Activated T-helper 17 cell treated with anti-CD3 and anti-CD28 coated beads, Interleukin-2, amount 50 U/mL, for 72 hours (primary cell): ENCODE measurements around the gene PCDHB14. TPM values are rescaled to one million over a fixed set of nuclear protein-coding genes. Genes with fewer than 3 reads are reported as not detected.
"Not testable (repeated sequence)": the region's sequence is repeated elsewhere in the genome, so short reads cannot be mapped to it uniquely, and the experiment has no call there.

ENCODE experiments used
- ATAC-seq: fragments of 150-1000 bp; cut with Tn5 transposase; replicated peaks from 2 replicates; pipeline ENCODE4 v1.10.0; 2021; ENCODE audit warnings: mild to moderate bottlenecking, moderate library complexity
- H3K27ac Mint-ChIP-seq: one replicate; pipeline ENCODE4 v1.8.0; 2022; ENCODE audit warnings: mixed read lengths
- H3K27me3 Mint-ChIP-seq: one replicate; pipeline ENCODE4 v1.8.0; 2022; ENCODE audit warnings: mixed read lengths
- H3K36me3 Mint-ChIP-seq: one replicate; pipeline ENCODE4 v1.8.0; 2022; ENCODE audit warnings: low read depth, mild to moderate bottlenecking, mixed read lengths
- H3K4me1 Mint-ChIP-seq: one replicate; pipeline ENCODE4 v1.8.0; 2022; ENCODE audit warnings: mixed read lengths
- H3K4me3 Mint-ChIP-seq: one replicate; pipeline ENCODE4 v1.8.0; 2022; ENCODE audit warnings: mild to moderate bottlenecking, mixed read lengths
- H3K9me3 Mint-ChIP-seq: one replicate; pipeline ENCODE4 v1.8.0; 2022; ENCODE audit warnings: mixed read lengths
- total RNA-seq, 2 donors: library from RNA; stranded (reverse); gene quantifications; one replicate each; pipeline ENCODE4 v1.2.3, GENCODE V29; 2022

The PCDHB14 gene
- total RNA-seq, 2 donors from 2014 or later = not detected

DNA sequence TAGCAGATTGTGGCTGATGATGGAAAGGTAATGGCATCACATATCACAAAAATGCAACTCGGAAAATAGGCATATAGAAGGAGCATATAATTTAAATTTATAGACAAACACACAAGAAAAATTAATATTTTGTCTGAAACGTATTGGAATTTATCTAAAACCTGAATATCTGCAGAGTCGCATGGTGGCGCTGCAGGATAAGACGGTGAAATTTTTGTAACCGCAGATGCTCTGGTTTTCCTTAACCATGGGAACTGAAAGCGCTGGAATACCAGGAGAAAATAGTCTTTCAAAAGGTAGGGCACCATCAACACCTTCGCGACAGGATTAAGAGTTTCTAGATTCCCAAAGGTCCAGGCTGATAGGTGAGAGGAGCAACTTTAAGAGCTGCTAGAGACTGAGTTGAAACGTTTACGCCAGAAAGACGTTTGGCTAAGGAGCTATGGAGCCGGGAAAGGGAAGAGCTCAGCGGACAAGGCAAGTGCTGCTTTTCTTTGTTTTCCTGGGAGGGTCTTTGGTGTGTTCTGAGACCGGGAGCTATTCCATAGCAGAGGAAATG lies 11.0 kb downstream of the PCDHB14 start:
- Mint-ChIP-seq H3K27ac (no peak overlapping the region), H3K27me3 (peaks cover 20% of the 10 kb centered on the region), H3K4me3 (no peak overlapping the region), H3K4me1 (no peaks in the 10 kb centered on the region), H3K36me3 (peaks cover 6% of the 10 kb centered on the region), H3K9me3 (peaks cover 22% of the 10 kb centered on the region)
- no peak for ATAC-seq

DNA sequence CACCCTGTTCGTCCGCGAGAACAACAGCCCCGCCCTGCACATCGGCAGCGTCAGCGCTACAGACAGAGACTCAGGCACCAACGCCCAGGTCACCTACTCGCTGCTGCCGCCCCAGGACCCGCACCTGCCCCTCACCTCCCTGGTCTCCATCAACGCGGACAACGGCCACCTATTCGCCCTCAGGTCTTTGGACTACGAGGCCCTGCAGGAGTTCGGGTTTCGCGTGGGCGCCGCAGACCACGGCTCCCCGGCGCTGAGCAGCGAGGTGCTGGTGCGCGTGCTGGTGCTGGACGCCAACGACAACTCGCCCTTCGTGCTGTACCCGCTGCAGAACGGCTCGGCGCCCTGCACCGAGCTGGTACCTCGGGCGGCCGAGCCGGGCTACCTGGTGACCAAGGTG lies 12.8 kb downstream of the PCDHB14 start:
- H3K4me3 Mint-ChIP-seq, H3K4me1 Mint-ChIP-seq, ATAC-seq, H3K27ac Mint-ChIP-seq: not testable (repeated sequence)
- H3K27me3 Mint-ChIP-seq = peaks cover 36% of the 10 kb centered on the region
- peaks cover 29% of the 10 kb centered on the region for H3K9me3 Mint-ChIP-seq
- peaks cover 17% of the 10 kb centered on the region for H3K36me3 Mint-ChIP-seq

- H3K36me3 Mint-ChIP-seq = peaks cover 18% of the 10 kb centered on the region
- H3K27ac Mint-ChIP-seq = no peak overlapping the region
- H3K9me3 Mint-ChIP-seq = peaks cover 25% of the 10 kb centered on the region
These were observed 13.6 kb downstream of the PCDHB14 start for GRCh38 chr5:141236516-141237313.

DNA sequence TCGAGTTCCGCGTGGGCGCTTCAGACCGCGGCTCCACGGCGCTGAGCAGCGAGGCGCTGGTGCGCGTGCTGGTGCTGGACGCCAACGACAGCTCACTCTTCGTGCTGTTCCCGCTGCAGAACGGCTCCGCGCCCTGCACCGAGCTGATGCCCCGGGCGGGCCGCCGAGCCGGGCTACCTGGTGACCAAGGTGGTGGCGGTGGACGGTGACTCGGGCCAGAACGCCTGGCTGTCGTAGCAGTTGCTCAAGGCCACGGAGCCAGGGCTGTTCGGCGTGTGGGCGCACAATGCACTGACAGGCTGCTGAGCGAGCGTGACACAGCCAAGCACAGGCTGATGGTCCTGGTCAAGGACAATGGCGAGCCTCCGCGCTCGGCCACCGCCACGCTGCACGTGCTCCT lies 18.4 kb downstream of the PCDHB14 start:
- Mint-ChIP-seq H3K9me3 (peaks cover 33% of the 10 kb centered on the region), H3K4me3 (no peak overlapping the region), H3K4me1 (no peaks in the 10 kb centered on the region), H3K36me3 (peaks cover 31% of the 10 kb centered on the region), H3K27ac (no peak overlapping the region), H3K27me3 (peaks cover 42% of the 10 kb centered on the region)
- ATAC-seq = no peak

More at GRCh38 chr5:141236516-141237313, 13.6 kb downstream of the PCDHB14 start:
- no peak for ATAC-seq
- Mint-ChIP-seq H3K4me3 (no peak overlapping the region), H3K4me1 (no peaks in the 10 kb centered on the region), H3K27me3 (peaks cover 39% of the 10 kb centered on the region)

- H3K4me1 Mint-ChIP-seq = no peaks in the 10 kb centered on the region
- peaks cover 22% of the 10 kb centered on the region for H3K36me3 Mint-ChIP-seq
- H3K9me3 Mint-ChIP-seq = peaks cover 35% of the 10 kb centered on the region
- H3K27ac Mint-ChIP-seq = no peak within 1 kb of the TSS
- no peak for ATAC-seq
- H3K27me3 Mint-ChIP-seq = peaks cover 35% of the 10 kb centered on the region
- H3K4me3 Mint-ChIP-seq = peak within 1 kb of the TSS; percentile 43
These were observed 22.1 kb downstream of the PCDHB14 start, which contains the start of gene PCDHB15 for GRCh38 chr5:141245250-141245717. PCDHB15 (plus strand) TSS chr5:141245395; CDS start chr5:141245579, 184 bp downstream.

DNA sequence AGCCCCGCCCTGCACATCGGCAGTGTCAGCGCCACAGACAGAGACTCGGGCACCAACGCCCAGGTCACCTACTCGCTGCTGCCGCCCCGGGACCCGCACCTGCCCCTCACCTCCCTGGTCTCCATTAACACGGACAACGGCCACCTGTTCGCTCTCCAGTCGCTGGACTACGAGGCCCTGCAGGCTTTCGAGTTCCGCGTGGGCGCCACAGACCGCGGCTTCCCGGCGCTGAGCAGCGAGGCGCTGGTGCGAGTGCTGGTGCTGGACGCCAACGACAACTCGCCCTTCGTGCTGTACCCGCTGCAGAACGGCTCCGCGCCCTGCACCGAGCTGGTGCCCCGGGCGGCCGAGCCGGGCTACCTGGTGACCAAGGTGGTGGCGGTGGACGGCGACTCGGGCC lies 23.8 kb downstream of the PCDHB14 start:
- ATAC-seq, H3K4me3 Mint-ChIP-seq, H3K4me1 Mint-ChIP-seq, H3K27ac Mint-ChIP-seq: not testable (repeated sequence)
- Mint-ChIP-seq H3K9me3 (peaks cover 33% of the 10 kb centered on the region), H3K27me3 (peaks cover 27% of the 10 kb centered on the region), H3K36me3 (peaks cover 12% of the 10 kb centered on the region)

- not testable (repeated sequence) for H3K4me3 Mint-ChIP-seq, H3K4me1 Mint-ChIP-seq, ATAC-seq, H3K27ac Mint-ChIP-seq, H3K36me3 Mint-ChIP-seq
- H3K27me3 Mint-ChIP-seq = peaks cover 27% of the 10 kb centered on the region
- H3K9me3 Mint-ChIP-seq = peaks cover 32% of the 10 kb centered on the region
These were observed 24.3 kb downstream of the PCDHB14 start for GRCh38 chr5:141247434-141247833.

DNA sequence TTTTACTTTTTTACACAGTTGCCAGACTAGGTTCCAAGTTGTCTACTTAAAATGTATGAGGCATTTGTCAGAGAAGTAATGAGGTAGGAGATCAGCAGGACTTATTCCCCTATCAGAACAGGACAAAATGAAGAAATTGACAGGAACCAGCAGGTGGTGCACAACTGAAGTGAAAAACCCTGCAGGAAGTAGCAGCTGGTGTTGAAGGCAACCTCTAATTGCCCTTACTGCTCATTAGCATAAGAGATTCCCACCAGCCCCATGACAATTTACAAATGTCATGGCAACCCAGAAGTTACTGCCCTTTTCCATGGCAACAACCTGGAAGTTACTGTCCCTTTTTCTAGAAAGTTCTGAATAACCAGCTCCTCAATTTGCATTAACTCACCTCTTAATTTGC lies 27.4 kb downstream of the PCDHB14 start:
- H3K27ac Mint-ChIP-seq = no peak overlapping the region
- H3K27me3 Mint-ChIP-seq = peaks cover 13% of the 10 kb centered on the region
- H3K4me1 Mint-ChIP-seq = no peaks in the 10 kb centered on the region
- no peak overlapping the region for H3K4me3 Mint-ChIP-seq
- H3K36me3 Mint-ChIP-seq = no peaks in the 10 kb centered on the region
- peaks cover 30% of the 10 kb centered on the region for H3K9me3 Mint-ChIP-seq
- ATAC-seq = no peak

- Mint-ChIP-seq H3K4me1 (no peaks in the 10 kb centered on the region), H3K27me3 (peaks cover 4% of the 10 kb centered on the region), H3K27ac (no peak overlapping the region), H3K9me3 (peaks cover 46% of the 10 kb centered on the region), H3K36me3 (no peaks in the 10 kb centered on the region), H3K4me3 (no peak overlapping the region)
- ATAC-seq = no peak
These were observed 35.3 kb downstream of the PCDHB14 start for GRCh38 chr5:141258464-141258863.

GRCh38 chr5:141258948-141259347 lies 35.8 kb downstream of the PCDHB14 start:
- Mint-ChIP-seq H3K36me3 (no peaks in the 10 kb centered on the region), H3K27me3 (peaks cover 4% of the 10 kb centered on the region), H3K9me3 (peaks cover 48% of the 10 kb centered on the region), H3K4me3 (no peak overlapping the region), H3K27ac (no peak overlapping the region), H3K4me1 (no peaks in the 10 kb centered on the region)
- ATAC-seq = no peak

DNA sequence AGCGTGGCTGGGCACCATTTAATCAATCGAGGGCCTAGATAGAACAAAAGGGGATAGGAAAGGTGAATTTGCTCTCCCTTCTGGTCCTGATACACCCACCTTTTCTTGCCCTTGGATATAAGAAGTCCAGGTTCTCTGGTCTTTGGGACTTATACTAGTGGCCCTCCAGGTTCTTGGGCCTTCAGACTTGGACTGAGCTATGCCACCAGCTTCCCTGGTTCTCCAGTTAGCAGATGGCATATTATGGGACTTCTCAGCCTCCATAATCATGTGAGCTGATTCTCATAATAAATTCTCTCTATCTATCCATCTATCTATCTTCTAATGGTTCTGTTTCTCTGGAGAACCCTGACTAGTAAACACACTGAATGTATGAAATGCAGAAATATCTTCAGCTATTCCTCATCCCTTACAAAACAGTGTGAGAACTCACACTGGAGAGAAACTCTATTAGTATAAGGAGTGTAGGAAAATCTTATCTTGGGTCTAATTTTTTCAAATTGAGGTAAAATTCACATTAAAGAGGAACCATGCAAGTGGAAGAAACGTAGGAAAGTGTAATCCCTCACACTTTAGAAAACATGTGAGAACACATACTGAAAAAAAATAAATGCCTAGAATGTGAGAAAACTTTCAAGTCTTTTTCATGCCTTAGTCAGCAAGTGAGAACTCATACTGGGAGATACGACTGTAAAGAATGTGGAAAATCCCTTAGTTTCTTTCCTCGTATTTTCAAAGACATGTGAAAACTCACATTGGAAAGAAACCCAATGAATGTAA lies 37.5 kb downstream of the PCDHB14 start:
- Mint-ChIP-seq H3K36me3 (no peaks in the 10 kb centered on the region), H3K27me3 (no peaks in the 10 kb centered on the region), H3K9me3 (peaks cover 42% of the 10 kb centered on the region), H3K4me1 (no peaks in the 10 kb centered on the region), H3K4me3 (no peak overlapping the region), H3K27ac (no peak overlapping the region)
- no peak for ATAC-seq

- Mint-ChIP-seq H3K4me3 (no peak overlapping the region), H3K36me3 (no peaks in the 10 kb centered on the region), H3K4me1 (no peaks in the 10 kb centered on the region), H3K27me3 (no peaks in the 10 kb centered on the region), H3K9me3 (peaks cover 44% of the 10 kb centered on the region), H3K27ac (no peak overlapping the region)
- no peak for ATAC-seq
These were observed 38.0 kb downstream of the PCDHB14 start for GRCh38 chr5:141261238-141261546.

DNA sequence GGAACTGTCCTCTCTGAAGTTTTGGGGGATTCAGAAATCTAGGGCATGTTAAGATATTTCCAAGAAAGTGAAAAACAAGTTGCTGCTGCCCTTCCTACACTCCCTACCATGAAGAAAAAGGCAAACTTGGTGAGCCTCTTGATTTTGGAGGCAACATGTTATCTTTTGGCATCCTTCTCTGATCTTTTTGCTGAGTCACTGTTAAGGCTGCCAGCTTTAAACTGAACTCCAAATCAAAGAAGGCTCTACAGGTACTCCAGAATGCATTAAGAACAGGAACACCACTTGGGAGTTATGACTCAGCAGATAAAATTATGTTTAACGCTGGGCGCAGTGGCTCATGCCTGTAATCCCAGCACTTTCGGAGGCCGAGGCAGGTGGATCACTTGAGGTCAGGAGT lies 46.1 kb downstream of the PCDHB14 start:
- peaks cover 37% of the 10 kb centered on the region for H3K9me3 Mint-ChIP-seq
- H3K27me3 Mint-ChIP-seq = no peaks in the 10 kb centered on the region
- no peaks in the 10 kb centered on the region for H3K4me1 Mint-ChIP-seq
- no peaks in the 10 kb centered on the region for H3K36me3 Mint-ChIP-seq
- no peak overlapping the region for H3K4me3 Mint-ChIP-seq
- ATAC-seq = no peak
- H3K27ac Mint-ChIP-seq = no peak overlapping the region

DNA sequence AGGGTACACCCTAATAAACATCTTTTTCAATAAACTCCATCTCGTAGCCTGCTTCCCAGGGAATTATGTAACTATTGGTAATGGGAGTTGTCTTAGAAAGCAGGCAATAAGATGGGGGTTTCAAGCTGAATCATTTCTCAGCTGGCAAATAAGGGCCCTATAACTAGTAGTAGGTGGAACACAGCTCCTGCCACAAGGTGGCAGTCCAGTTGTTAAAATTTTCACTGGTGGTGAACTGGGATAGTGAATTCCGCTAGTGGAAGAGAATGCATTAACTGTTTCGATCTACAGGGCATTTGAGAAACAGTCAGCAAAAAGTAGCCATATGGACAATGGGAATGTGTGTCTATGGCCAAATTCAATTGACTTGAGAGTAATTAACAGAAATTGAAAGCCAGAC lies 49.8 kb downstream of the PCDHB14 start:
- Mint-ChIP-seq H3K27ac (no peak overlapping the region), H3K27me3 (no peaks in the 10 kb centered on the region), H3K4me3 (no peak overlapping the region), H3K9me3 (peaks cover 47% of the 10 kb centered on the region), H3K36me3 (no peaks in the 10 kb centered on the region), H3K4me1 (no peaks in the 10 kb centered on the region)
- ATAC-seq = no peak
